DND-41 (cell line): ENCODE data around the gene TH.

Source experiments
- EZH2 ChIP-seq: IDR thresholded peaks from 3 replicates; pipeline ENCODE4 v1.6.1; 2012; ENCODE audit warnings: borderline replicate concordance, low read depth, mild to moderate bottlenecking, moderate library complexity, low read length, inconsistent platforms; ENCODE audit not compliant: severe bottlenecking
- TF ChIP-seq, protein P1 (sequence below): IDR thresholded peaks from 2 replicates; pipeline ENCODE4 v1.5.1; 2012; ENCODE audit warnings: borderline replicate concordance, low read length, moderate library complexity, mild to moderate bottlenecking; ENCODE audit not compliant: poor library complexity, severe bottlenecking; ENCODE audit errors: extremely low read depth

DNA sequence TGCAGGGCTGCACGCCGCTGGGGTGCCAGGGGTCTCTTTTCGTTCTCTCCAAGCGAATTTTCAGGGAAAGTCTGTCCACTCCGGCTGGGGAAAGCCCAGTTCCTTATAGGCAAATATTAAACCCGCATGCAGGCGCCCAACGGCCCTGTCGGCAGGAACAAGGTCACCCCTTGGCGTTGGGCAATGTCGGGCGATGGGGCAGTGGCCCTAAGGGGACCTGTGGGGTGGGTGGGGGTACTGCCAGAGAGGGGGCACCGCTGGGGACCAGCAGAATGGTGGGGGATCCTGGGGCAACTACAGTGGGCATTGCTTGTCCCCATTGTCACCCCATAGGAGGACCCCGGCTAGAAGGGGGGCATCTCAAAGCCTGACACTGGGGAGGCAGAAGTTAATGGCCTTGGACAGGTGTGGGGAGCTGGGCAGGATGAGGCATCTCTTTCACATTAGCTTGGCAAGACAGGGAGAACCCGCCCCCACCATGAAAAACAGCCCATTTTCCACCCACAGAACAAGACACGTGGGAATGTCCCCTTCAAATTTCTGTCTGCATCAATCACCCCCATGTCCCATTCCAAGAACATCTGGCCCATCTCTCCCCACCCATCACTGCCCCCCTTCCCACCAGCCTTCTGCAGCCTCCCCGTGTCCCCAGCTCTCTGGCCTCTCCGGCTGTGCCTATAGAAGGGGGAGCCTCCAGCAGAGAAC lies 26.9 kb downstream of the TH start:
- TF ChIP-seq, protein P1, sequence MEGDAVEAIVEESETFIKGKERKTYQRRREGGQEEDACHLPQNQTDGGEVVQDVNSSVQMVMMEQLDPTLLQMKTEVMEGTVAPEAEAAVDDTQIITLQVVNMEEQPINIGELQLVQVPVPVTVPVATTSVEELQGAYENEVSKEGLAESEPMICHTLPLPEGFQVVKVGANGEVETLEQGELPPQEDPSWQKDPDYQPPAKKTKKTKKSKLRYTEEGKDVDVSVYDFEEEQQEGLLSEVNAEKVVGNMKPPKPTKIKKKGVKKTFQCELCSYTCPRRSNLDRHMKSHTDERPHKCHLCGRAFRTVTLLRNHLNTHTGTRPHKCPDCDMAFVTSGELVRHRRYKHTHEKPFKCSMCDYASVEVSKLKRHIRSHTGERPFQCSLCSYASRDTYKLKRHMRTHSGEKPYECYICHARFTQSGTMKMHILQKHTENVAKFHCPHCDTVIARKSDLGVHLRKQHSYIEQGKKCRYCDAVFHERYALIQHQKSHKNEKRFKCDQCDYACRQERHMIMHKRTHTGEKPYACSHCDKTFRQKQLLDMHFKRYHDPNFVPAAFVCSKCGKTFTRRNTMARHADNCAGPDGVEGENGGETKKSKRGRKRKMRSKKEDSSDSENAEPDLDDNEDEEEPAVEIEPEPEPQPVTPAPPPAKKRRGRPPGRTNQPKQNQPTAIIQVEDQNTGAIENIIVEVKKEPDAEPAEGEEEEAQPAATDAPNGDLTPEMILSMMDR, result no peak
- no peak for TF ChIP-seq EZH2
